GM21786 (cell line): ENCODE data around the gene PNCK.

Experiments
- ATAC-seq: cut with Tn5 transposase; IDR thresholded peaks from one replicate; pipeline ENCODE4 v1.9.1; 2021; ENCODE audit not compliant: unreplicated experiment

Gene PNCK

GRCh38 chrX:153642051-153642654 lies 31.5 kb downstream of the PNCK start:
- no peak for ATAC-seq

- no peak for ATAC-seq
These were observed 32.0 kb downstream of the PNCK start for GRCh38 chrX:153641627-153642026.

GRCh38 chrX:153640736-153641575 lies 32.7 kb downstream of the PNCK start:
- no peak for ATAC-seq

- no peak for ATAC-seq
These were observed 33.4 kb downstream of the PNCK start for GRCh38 chrX:153640045-153640686.

- no peak for ATAC-seq
These were observed 34.2 kb downstream of the PNCK start for GRCh38 chrX:153639177-153640044.

GRCh38 chrX:153638436-153639176 lies 35.0 kb downstream of the PNCK start:
- ATAC-seq, result no peak

GRCh38 chrX:153638041-153638371 lies 35.6 kb downstream of the PNCK start:
- ATAC-seq, result no peak

GRCh38 chrX:153637121-153638040 lies 36.2 kb downstream of the PNCK start:
- ATAC-seq, result no peak

- no peak for ATAC-seq
These were observed 36.9 kb downstream of the PNCK start for GRCh38 chrX:153636716-153637115.

GRCh38 chrX:153635788-153636668 lies 37.6 kb downstream of the PNCK start:
- no peak for ATAC-seq

- no peak for ATAC-seq
These were observed 38.2 kb downstream of the PNCK start for GRCh38 chrX:153635388-153635787.

GRCh38 chrX:153634832-153635231 lies 38.8 kb downstream of the PNCK start:
- ATAC-seq, result no peak

GRCh38 chrX:153634236-153634635 lies 39.4 kb downstream of the PNCK start:
- no peak for ATAC-seq

- no peak for ATAC-seq
These were observed 39.9 kb downstream of the PNCK start for GRCh38 chrX:153633607-153634180.

- no peak for ATAC-seq
These were observed 40.6 kb downstream of the PNCK start for GRCh38 chrX:153633048-153633447.

- ATAC-seq, result no peak
These were observed 41.0 kb downstream of the PNCK start for GRCh38 chrX:153632595-153632946.

GRCh38 chrX:153631907-153632594 lies 41.6 kb downstream of the PNCK start:
- ATAC-seq, result no peak

- ATAC-seq, result no peak
These were observed 42.3 kb downstream of the PNCK start for GRCh38 chrX:153631346-153631745.
